Bronchial epithelial cell (primary cell): ENCODE measurements around the gene YDJC. TPM values are rescaled to one million over a fixed set of nuclear protein-coding genes. Genes with fewer than 3 reads are reported as not detected.
"Not testable (repeated sequence)": the region's sequence is repeated elsewhere in the genome, so short reads cannot be mapped to it uniquely, and the experiment has no call there.

Source experiments
- DNase-seq: peaks from one replicate; pipeline ENCODE4 v3.0.0-alpha.2; 2010; ENCODE audit warnings: low read depth
- FAIRE-seq: peaks from 2 replicates; lab custom pipeline; 2011; peaks lifted over from hg19 to GRCh38; lab: Jason Lieb, UNC
- H3K27me3 ChIP-seq: 2 replicates; pipeline ENCODE4 v1.5.1; 2011; ENCODE audit warnings: low read length; ENCODE audit not compliant: control insufficient read depth, insufficient read depth
- H3K36me3 ChIP-seq: 2 replicates; pipeline ENCODE4 v1.5.1; 2011; ENCODE audit warnings: low read length; ENCODE audit not compliant: control insufficient read depth, insufficient read depth
- H3K4me3 ChIP-seq: 2 replicates; pipeline ENCODE4 v1.5.1; 2011; ENCODE audit warnings: mild to moderate bottlenecking, low read depth, low read length, control low read depth
- CTCF ChIP-seq: IDR thresholded peaks from 2 replicates; pipeline ENCODE4 v1.5.1; 2011; ENCODE audit warnings: mild to moderate bottlenecking, moderate library complexity, low read length, control low read depth, inconsistent platforms; ENCODE audit not compliant: insufficient read depth, severe bottlenecking
- total RNA-seq: library from RNA; depleted of rRNA; stranded (reverse); fragments of >200 nt; gene quantifications from 2 replicates; pipeline ENCODE4 v1.2.1, GENCODE V29; 2014

YDJC gene
- total RNA-seq, 1 donor from 2014 or later: 67.9 TPM

GRCh38 chr22:21641789-21642583, 12.2 kb upstream of the YDJC start, which contains the start of gene SDF2L1:
Gene SDF2L1, plus strand, starts transcription at chr22:21642302. Its CDS starts 35 bp downstream, at chr22:21642337.
- FAIRE-seq (no peak), DNase-seq (peak; percentile 94)

GRCh38 chr22:21641417-21641788, 11.6 kb upstream of the YDJC start:
- H3K36me3 ChIP-seq: peaks cover 3% of the 10 kb centered on the region
- H3K4me3 ChIP-seq: peak overlapping the region; percentile 48
- TF ChIP-seq CTCF: peak; percentile 39
- DNase-seq (peak; percentile 44), FAIRE-seq (no peak)
- H3K27me3 ChIP-seq: no peaks in the 10 kb centered on the region

More at GRCh38 chr22:21641789-21642583, 12.2 kb upstream of the YDJC start, which contains the start of gene SDF2L1:
- TF ChIP-seq CTCF: no peak
- H3K27me3 ChIP-seq: no peaks in the 10 kb centered on the region
- peaks cover 3% of the 10 kb centered on the region for H3K36me3 ChIP-seq
- H3K4me3 ChIP-seq: peak within 1 kb of the TSS; percentile 80

GRCh38 chr22:21640810-21641209, 11.0 kb upstream of the YDJC start:
- FAIRE-seq: no peak
- no peaks in the 10 kb centered on the region for H3K27me3 ChIP-seq
- no peak for TF ChIP-seq CTCF
- no peak overlapping the region for H3K4me3 ChIP-seq
- no peak for DNase-seq
- H3K36me3 ChIP-seq: peaks cover 3% of the 10 kb centered on the region

GRCh38 chr22:21639359-21639758, 9.5 kb upstream of the YDJC start:
- TF ChIP-seq CTCF: no peak
- FAIRE-seq (no peak), DNase-seq (no peak)
- H3K4me3 ChIP-seq: no peak overlapping the region
- no peaks in the 10 kb centered on the region for H3K27me3 ChIP-seq
- peaks cover 3% of the 10 kb centered on the region for H3K36me3 ChIP-seq

GRCh38 chr22:21637450-21637849, 7.6 kb upstream of the YDJC start:
- H3K4me3 ChIP-seq, FAIRE-seq, DNase-seq, H3K27me3 ChIP-seq, H3K36me3 ChIP-seq: not testable (repeated sequence)

GRCh38 chr22:21636629-21637218, 6.9 kb upstream of the YDJC start:
- H3K4me3 ChIP-seq: no peak overlapping the region
- DNase-seq (no peak), FAIRE-seq (no peak)
- no peak for TF ChIP-seq CTCF
- no peaks in the 10 kb centered on the region for H3K27me3 ChIP-seq
- H3K36me3 ChIP-seq: no peaks in the 10 kb centered on the region
